K562 (cell line): Measurements from ENCODE around the gene STEAP2. TPM values are rescaled to one million over a fixed set of nuclear protein-coding genes. Genes with fewer than 3 reads are reported as not detected.

Source experiments
- ATAC-seq: fragments of 200-7000 bp; cut with Tn5 transposase; 3 replicates; pipeline ENCODE4 v1.9.1; 2020; ENCODE audit warnings: moderate library complexity
- BruUV-seq: library from RNA; stranded (reverse); fragments of 400-500 nt; replicated peaks from 2 replicates; lab custom pipeline; 2021; lab: Mats Ljungman, UMichigan
- CTCF ChIA-PET: fragments of 300-600 bp; formaldehyde crosslinking; extraction: SDS; loops from one replicate; lab custom pipeline; 2021; ENCODE audit warnings: low intra/inter-chr PET ratio; lab: Yijun Ruan, JAX
- POLR2A ChIA-PET: fragments of 300-600, 350-650 bp; sonication (Branson Sonifier 250); formaldehyde crosslinking; extraction: SDS; loops from one replicate; lab custom pipeline; 2021; ENCODE audit warnings: antibody characterized with exemption, inconsistent platforms; lab: Yijun Ruan, JAX
- DNase-seq, 4 experiments: peaks; one replicate each; pipeline versions ENCODE4 v3.0.0 to v3.0.0-alpha.2; 2011 to 2018; ENCODE audit warnings: low spot score in 3 of 4, mixed read lengths in 3 of 4; ENCODE audit errors: extremely low read depth in 1 of 4
- FAIRE-seq: peaks from 2 replicates; lab custom pipeline; 2011; peaks lifted over from hg19 to GRCh38; lab: Jason Lieb, UNC
- H2AFZ ChIP-seq: 2 replicates; pipeline ENCODE4 v1.6.0; 2011; ENCODE audit warnings: low read depth, low read length, control low read depth, inconsistent platforms
- H3K27ac ChIP-seq: fragments of 200-600 bp; 3 replicates; pipeline ENCODE4 v1.8.0; 2011; ENCODE audit warnings: low read depth, mild to moderate bottlenecking, control low read depth, inconsistent platforms, low read length, moderate library complexity, mixed read lengths; ENCODE audit errors: extremely low read depth
- H3K27me3 ChIP-seq, 2 experiments: fragments of 300-600 bp in 1 of 2; 2 replicates in 1 of 2; 3 replicates in 1 of 2; pipeline versions ENCODE4 v1.6.0 to v1.8.0; 2011; ENCODE audit warnings: inconsistent platforms in 2 of 2, low read length in 2 of 2, mild to moderate bottlenecking in 1 of 2, mixed read lengths in 1 of 2, moderate library complexity in 1 of 2; ENCODE audit not compliant: control insufficient read depth in 2 of 2, insufficient read depth in 2 of 2
- H3K36me3 ChIP-seq: fragments of 300-600 bp; 3 replicates; pipeline ENCODE4 v1.8.0; 2011; ENCODE audit warnings: mild to moderate bottlenecking, low read length, inconsistent platforms; ENCODE audit not compliant: control insufficient read depth, insufficient read depth
- H3K4me1 ChIP-seq, 2 experiments: fragments of 200-600 bp in 1 of 2; replicated peaks in 1 of 2; 2 replicates in 1 of 2; 3 replicates in 1 of 2; pipeline versions ENCODE4 v1.5.1 to v1.8.0; 2011; ENCODE audit warnings: inconsistent platforms in 2 of 2, low read length in 2 of 2, mild to moderate bottlenecking in 1 of 2, mixed read lengths in 1 of 2, moderate library complexity in 1 of 2; ENCODE audit not compliant: control insufficient read depth in 2 of 2, insufficient read depth in 2 of 2
- H3K4me2 ChIP-seq: 2 replicates; pipeline ENCODE4 v1.6.1; 2011; ENCODE audit warnings: low read length, control low read depth, inconsistent platforms, mixed read lengths; ENCODE audit not compliant: insufficient read depth
- H3K4me3 ChIP-seq: fragments of 200-600 bp; sonication (generic), shearing (Covaris generic); 2 replicates; pipeline ENCODE4 v1.5.1; 2016; ENCODE audit warnings: control low read depth, inconsistent platforms
- H3K79me2 ChIP-seq: fragments of 200-600 bp; 3 replicates; pipeline ENCODE4 v1.8.0; 2011; ENCODE audit warnings: low read length, inconsistent platforms; ENCODE audit not compliant: control insufficient read depth, insufficient read depth
- H3K9ac ChIP-seq, 2 experiments: 2 replicates each; pipeline versions ENCODE4 v1.6.0 to v1.6.1; 2011; ENCODE audit warnings: low read depth in 2 of 2, low read length in 2 of 2, control low read depth in 1 of 2, inconsistent platforms in 1 of 2, mild to moderate bottlenecking in 1 of 2, mixed read lengths in 1 of 2; ENCODE audit not compliant: insufficient read depth in 1 of 2
- H3K9me1 ChIP-seq: one replicate; pipeline ENCODE4 v1.6.0; 2011; ENCODE audit warnings: inconsistent platforms, mild to moderate bottlenecking, low read length, moderate library complexity; ENCODE audit not compliant: control insufficient read depth, insufficient read depth
- H3K9me3 ChIP-seq: replicated peaks from 2 replicates; pipeline ENCODE4 v1.5.1; 2011; ENCODE audit warnings: low read depth, low read length, inconsistent platforms; ENCODE audit not compliant: control insufficient read depth, insufficient read depth
- H4K20me1 ChIP-seq: replicated peaks from 2 replicates; pipeline ENCODE4 v1.6.1; 2011; ENCODE audit warnings: low read length, inconsistent platforms, mixed read lengths; ENCODE audit not compliant: control insufficient read depth, insufficient read depth
- BHLHE40 ChIP-seq: IDR thresholded peaks from 2 replicates; pipeline ENCODE4 v1.6.1; 2011; ENCODE audit warnings: low read length, improper control_type of control experiment
- NEUROD1 ChIP-seq: fragments of 150-350 bp; IDR thresholded peaks from 2 replicates; pipeline ENCODE4 v1.6.1; 2014; ENCODE audit warnings: borderline replicate concordance, low read length, low read depth; ENCODE audit not compliant: partially characterized antibody
- RAD21 ChIP-seq, 2 experiments: fragments of 250-450 bp in 1 of 2; fragments of 450-650 bp in 1 of 2; sonication (Bioruptor Pico) in 1 of 2; formaldehyde crosslinking in 1 of 2; IDR thresholded peaks in 1 of 2; conservative IDR thresholded peaks in 1 of 2; 2 replicates each; pipeline versions ENCODE4 v1.4.0 to v1.8.0; 2020 to 2022; ENCODE audit warnings: mild to moderate bottlenecking in 2 of 2, moderate library complexity in 1 of 2
- SMC3 ChIP-seq: conservative IDR thresholded peaks from 2 replicates; pipeline ENCODE4 v1.6.1; 2011; ENCODE audit warnings: low read depth, low read length, improper control_type of control experiment; ENCODE audit not compliant: insufficient read depth
- STAT5B ChIP-seq: fragments of 250-450 bp; sonication (Bioruptor Pico); IDR thresholded peaks from 2 replicates; pipeline ENCODE4 v1.8.0; 2021; ENCODE audit warnings: mild to moderate bottlenecking, inconsistent platforms
- ZNF12 ChIP-seq: sonication (generic); formaldehyde crosslinking; IDR thresholded peaks from 2 replicates; pipeline ENCODE4 v1.4.0; 2020; ENCODE audit warnings: mild to moderate bottlenecking, missing genetic modification reagents
- in situ Hi-C: fragments of 300-500 bp; cut with MboI; formaldehyde crosslinking; loops from 4 replicates; pipeline ENCODE4 v1.15.0; 2018; ENCODE audit warnings: inconsistent platforms, mixed read lengths
- intact Hi-C: fragments of 100-400 bp; cut with micrococcal nuclease; formaldehyde crosslinking; loops from 2 replicates; pipeline ENCODE4 v1.14.2; 2022
- polyA plus RNA-seq, 8 experiments: library from polyadenylated mRNA; depleted of rRNA in 4 of 8; stranded (reverse) in 5 of 8; unstranded in 3 of 8; fragments of >200 nt; fragmentation: Nextera tagmentation in 2 of 8; fragmentation: Illumina TruSeq in 1 of 8; extraction: Ambion mirVana in 2 of 8; extraction: Trizol in 1 of 8; gene quantifications; 2 replicates each; pipeline versions ENCODE4 v1.2.1 to v1.2.3, GENCODE V29; 2011 to 2014; ENCODE audit warnings: inconsistent platforms in 1 of 8, missing spikeins in 1 of 8
- total RNA-seq, 7 experiments: library from RNA; depleted of rRNA in 6 of 7; stranded (reverse); fragments of >200 nt in 6 of 7; fragmentation: Illumina TruSeq in 2 of 7; extraction: Trizol in 2 of 7; gene quantifications; 2 replicates each; pipeline versions ENCODE4 v1.2.1 to v1.2.3, GENCODE V29; 2011 to 2021; ENCODE audit warnings: low replicate concordance in 1 of 7
- TF ChIP-seq, protein P1 (sequence below), 3 experiments: IDR thresholded peaks in 2 of 3; conservative IDR thresholded peaks in 1 of 3; 2 replicates each; pipeline ENCODE4 v1.5.1; 2011 to 2012; ENCODE audit warnings: low read length in 3 of 3, mild to moderate bottlenecking in 3 of 3, control low read depth in 2 of 3, improper control_type of control experiment in 1 of 3, inconsistent platforms in 1 of 3, low read depth in 1 of 3, mixed read lengths in 1 of 3, moderate library complexity in 1 of 3; ENCODE audit not compliant: insufficient read depth in 2 of 3
- TF ChIP-seq, protein P2 (sequence below): IDR thresholded peaks from 2 replicates; pipeline ENCODE4 v1.6.1; 2012; ENCODE audit warnings: low read depth, low read length, improper control_type of control experiment, borderline replicate concordance
- TF ChIP-seq, protein P3 (sequence below), 2 experiments: fragments of 450-650 bp; formaldehyde crosslinking in 1 of 2; IDR thresholded peaks; 2 replicates each; pipeline versions ENCODE4 v1.4.0 to v1.6.1; 2014 to 2020; ENCODE audit warnings: mild to moderate bottlenecking in 2 of 2, borderline replicate concordance in 1 of 2, low read depth in 1 of 2

The STEAP2 gene
- total and polyA plus RNA-seq, 9 of the 15 experiments (the other 6 are each of a cell fraction or from before 2014, with no cell fraction given): 0.02 to 0.03 TPM; not detected in 7

DNA sequence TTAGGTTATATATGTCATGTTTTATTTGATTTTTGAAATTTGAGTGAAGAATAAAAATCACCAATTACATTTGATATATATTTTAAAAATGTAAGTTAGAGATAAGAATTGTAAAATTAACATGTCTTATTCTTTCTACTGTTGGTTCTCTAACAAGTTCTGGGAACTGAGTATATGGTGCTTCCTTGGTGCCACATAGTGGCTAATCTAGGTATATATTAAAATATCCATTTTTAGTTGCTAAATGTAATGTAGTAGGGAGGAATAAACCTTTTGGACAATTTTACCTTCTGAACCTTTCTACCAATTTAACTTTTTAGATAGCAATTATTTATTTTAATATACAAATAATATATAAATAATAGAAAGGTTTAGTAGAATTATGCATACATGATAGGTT, 50.9 kb downstream of the STEAP2 start:
- BruUV-seq: no TSS peak
- no peak overlapping the region for H3K4me3 ChIP-seq
- H3K9ac ChIP-seq: no peak overlapping the region
- H3K27ac ChIP-seq: no peak overlapping the region
- FAIRE-seq: no peak
- no peak overlapping the region for H3K4me2 ChIP-seq
- in situ Hi-C loops (no loop called here), intact Hi-C loops (loop anchor here (1.0 to 2.0 kb wide), 2 partner anchors 108 to 164 kb away; partner anchors contain the start of gene STEAP1)
- ChIA-PET CTCF (interaction anchor here (0.7 to 1.7 kb wide), 2 partner anchors 109 to 368 kb away, joined by 3 to 11 read pairs; partner anchors contain the start of gene STEAP1), POLR2A (no interaction called here)
- no peaks in the 10 kb centered on the region; a peak in 1 of 5 replicates for H3K27me3 ChIP-seq
- H3K79me2 ChIP-seq: no peaks in the 10 kb centered on the region
- no peak overlapping the region for H2AFZ ChIP-seq
- no peaks in the 10 kb centered on the region for H3K36me3 ChIP-seq
- H4K20me1 ChIP-seq: no peaks in the 10 kb centered on the region
- DNase-seq: peak; percentile 19 to 36 (median 30)
- TF ChIP-seq ZNF12 (no peak), RAD21 (CRISPR knock-in tag; conservative IDR thresholded peaks at IDR 0.05 in 1 of 2, IDR thresholded peaks at IDR 0.05 in 1 of 2) (peak; percentile 58 to 65), STAT5B (CRISPR knock-in tag) (no peak), SMC3 (0 out of 2 replicates have a peak, but pooled peaks have one; percentile 16), BHLHE40 (no peak), NEUROD1 (no peak)
- TF ChIP-seq, protein P1, sequence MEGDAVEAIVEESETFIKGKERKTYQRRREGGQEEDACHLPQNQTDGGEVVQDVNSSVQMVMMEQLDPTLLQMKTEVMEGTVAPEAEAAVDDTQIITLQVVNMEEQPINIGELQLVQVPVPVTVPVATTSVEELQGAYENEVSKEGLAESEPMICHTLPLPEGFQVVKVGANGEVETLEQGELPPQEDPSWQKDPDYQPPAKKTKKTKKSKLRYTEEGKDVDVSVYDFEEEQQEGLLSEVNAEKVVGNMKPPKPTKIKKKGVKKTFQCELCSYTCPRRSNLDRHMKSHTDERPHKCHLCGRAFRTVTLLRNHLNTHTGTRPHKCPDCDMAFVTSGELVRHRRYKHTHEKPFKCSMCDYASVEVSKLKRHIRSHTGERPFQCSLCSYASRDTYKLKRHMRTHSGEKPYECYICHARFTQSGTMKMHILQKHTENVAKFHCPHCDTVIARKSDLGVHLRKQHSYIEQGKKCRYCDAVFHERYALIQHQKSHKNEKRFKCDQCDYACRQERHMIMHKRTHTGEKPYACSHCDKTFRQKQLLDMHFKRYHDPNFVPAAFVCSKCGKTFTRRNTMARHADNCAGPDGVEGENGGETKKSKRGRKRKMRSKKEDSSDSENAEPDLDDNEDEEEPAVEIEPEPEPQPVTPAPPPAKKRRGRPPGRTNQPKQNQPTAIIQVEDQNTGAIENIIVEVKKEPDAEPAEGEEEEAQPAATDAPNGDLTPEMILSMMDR (IDR thresholded peaks at IDR 0.05 in 2 of 3, conservative IDR thresholded peaks at IDR 0.05 in 1 of 3; ENCODE audit: insufficient read depth in 2 of 3, low read depth in 1 of 3, low read length in 3 of 3): peak in 2 of 3 experiments; percentile 35 to 69; a peak in 3 of 6 replicates
- TF ChIP-seq, protein P2, sequence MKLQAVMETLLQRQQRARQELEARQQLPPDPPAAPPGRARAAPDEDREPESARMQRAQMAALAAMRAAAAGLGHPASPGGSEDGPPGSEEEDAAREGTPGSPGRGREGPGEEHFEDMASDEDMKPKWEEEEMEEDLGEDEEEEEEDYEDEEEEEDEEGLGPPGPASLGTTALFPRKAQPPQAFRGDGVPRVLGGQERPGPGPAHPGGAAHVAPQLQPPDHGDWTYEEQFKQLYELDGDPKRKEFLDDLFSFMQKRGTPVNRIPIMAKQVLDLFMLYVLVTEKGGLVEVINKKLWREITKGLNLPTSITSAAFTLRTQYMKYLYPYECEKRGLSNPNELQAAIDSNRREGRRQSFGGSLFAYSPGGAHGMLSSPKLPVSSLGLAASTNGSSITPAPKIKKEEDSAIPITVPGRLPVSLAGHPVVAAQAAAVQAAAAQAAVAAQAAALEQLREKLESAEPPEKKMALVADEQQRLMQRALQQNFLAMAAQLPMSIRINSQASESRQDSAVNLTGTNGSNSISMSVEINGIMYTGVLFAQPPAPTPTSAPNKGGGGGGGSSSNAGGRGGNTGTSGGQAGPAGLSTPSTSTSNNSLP: peak; percentile 76; the same call in 1 of the 2 replicates
- TF ChIP-seq, protein P3, sequence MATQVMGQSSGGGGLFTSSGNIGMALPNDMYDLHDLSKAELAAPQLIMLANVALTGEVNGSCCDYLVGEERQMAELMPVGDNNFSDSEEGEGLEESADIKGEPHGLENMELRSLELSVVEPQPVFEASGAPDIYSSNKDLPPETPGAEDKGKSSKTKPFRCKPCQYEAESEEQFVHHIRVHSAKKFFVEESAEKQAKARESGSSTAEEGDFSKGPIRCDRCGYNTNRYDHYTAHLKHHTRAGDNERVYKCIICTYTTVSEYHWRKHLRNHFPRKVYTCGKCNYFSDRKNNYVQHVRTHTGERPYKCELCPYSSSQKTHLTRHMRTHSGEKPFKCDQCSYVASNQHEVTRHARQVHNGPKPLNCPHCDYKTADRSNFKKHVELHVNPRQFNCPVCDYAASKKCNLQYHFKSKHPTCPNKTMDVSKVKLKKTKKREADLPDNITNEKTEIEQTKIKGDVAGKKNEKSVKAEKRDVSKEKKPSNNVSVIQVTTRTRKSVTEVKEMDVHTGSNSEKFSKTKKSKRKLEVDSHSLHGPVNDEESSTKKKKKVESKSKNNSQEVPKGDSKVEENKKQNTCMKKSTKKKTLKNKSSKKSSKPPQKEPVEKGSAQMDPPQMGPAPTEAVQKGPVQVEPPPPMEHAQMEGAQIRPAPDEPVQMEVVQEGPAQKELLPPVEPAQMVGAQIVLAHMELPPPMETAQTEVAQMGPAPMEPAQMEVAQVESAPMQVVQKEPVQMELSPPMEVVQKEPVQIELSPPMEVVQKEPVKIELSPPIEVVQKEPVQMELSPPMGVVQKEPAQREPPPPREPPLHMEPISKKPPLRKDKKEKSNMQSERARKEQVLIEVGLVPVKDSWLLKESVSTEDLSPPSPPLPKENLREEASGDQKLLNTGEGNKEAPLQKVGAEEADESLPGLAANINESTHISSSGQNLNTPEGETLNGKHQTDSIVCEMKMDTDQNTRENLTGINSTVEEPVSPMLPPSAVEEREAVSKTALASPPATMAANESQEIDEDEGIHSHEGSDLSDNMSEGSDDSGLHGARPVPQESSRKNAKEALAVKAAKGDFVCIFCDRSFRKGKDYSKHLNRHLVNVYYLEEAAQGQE (IDR thresholded peaks at IDR 0.05; ENCODE audit: borderline replicate concordance): peak; percentile 30; the same call in 1 of the 2 replicates
- TF ChIP-seq, protein P3 (CRISPR knock-in tag; IDR thresholded peaks at IDR 0.05; ENCODE audit: low read depth): no peak
- H3K9me3 ChIP-seq: no peaks in the 10 kb centered on the region
- H3K9me1 ChIP-seq: no peaks in the 10 kb centered on the region
- ATAC-seq: peak; percentile 84
- H3K4me1 ChIP-seq: no peaks in the 10 kb centered on the region
